Neural cell (in vitro differentiated cells): ENCODE measurements around the gene DTYMK.

Source experiments
- EZH2 ChIP-seq: fragments of 200-600, 300-800 bp; shearing (Covaris generic), sonication (generic); IDR thresholded peaks from 2 replicates; pipeline ENCODE4 v1.6.1; 2014; ENCODE audit warnings: antibody characterized with exemption, low read length, borderline replicate concordance, mild to moderate bottlenecking; ENCODE audit not compliant: insufficient read depth, poor library complexity, severe bottlenecking
- MXI1 ChIP-seq: fragments of 450-650 bp; conservative IDR thresholded peaks from 2 replicates; pipeline ENCODE4 v1.6.1; 2014; ENCODE audit warnings: antibody characterized with exemption, mild to moderate bottlenecking; ENCODE audit not compliant: poor library complexity, severe bottlenecking
- RAD21 ChIP-seq: fragments of 450-650 bp; conservative IDR thresholded peaks from 2 replicates; pipeline ENCODE4 v1.6.1; 2014; ENCODE audit warnings: antibody characterized with exemption, mild to moderate bottlenecking, moderate library complexity
- TF ChIP-seq, protein P1 (sequence below): fragments of 450-650 bp; IDR thresholded peaks from 2 replicates; pipeline ENCODE4 v1.5.1; 2014; ENCODE audit warnings: antibody characterized with exemption, mild to moderate bottlenecking, moderate library complexity; ENCODE audit not compliant: poor library complexity, severe bottlenecking

- TF ChIP-seq MXI1 (no peak), EZH2 (no peak), RAD21 (no peak)
- TF ChIP-seq, protein P1, sequence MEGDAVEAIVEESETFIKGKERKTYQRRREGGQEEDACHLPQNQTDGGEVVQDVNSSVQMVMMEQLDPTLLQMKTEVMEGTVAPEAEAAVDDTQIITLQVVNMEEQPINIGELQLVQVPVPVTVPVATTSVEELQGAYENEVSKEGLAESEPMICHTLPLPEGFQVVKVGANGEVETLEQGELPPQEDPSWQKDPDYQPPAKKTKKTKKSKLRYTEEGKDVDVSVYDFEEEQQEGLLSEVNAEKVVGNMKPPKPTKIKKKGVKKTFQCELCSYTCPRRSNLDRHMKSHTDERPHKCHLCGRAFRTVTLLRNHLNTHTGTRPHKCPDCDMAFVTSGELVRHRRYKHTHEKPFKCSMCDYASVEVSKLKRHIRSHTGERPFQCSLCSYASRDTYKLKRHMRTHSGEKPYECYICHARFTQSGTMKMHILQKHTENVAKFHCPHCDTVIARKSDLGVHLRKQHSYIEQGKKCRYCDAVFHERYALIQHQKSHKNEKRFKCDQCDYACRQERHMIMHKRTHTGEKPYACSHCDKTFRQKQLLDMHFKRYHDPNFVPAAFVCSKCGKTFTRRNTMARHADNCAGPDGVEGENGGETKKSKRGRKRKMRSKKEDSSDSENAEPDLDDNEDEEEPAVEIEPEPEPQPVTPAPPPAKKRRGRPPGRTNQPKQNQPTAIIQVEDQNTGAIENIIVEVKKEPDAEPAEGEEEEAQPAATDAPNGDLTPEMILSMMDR: no peak
These were observed 34.5 kb downstream of the DTYMK start for GRCh38 chr2:241652142-241652541.
